Esophagus (tissue), 2 donors: ENCODE data around the gene FGFR3. TPM values are rescaled to one million over a fixed set of nuclear protein-coding genes. Genes with fewer than 3 reads are reported as not detected.
A peak's percentile ranks its signal among the peaks of the same experiment; 100 is the strongest.

Source experiments
- H3K27ac ChIP-seq, 2 donors: one replicate each; pipeline ENCODE4 v1.5.1; 2013; ENCODE audit warnings: low read depth in 2 of 2, mild to moderate bottlenecking in 2 of 2, inconsistent platforms in 1 of 2, low read length in 1 of 2, moderate library complexity in 1 of 2
- H3K27me3 ChIP-seq, 2 donors: one replicate each; pipeline ENCODE4 v1.6.1; 2013; ENCODE audit warnings: low read length in 2 of 2, control low read depth in 1 of 2, mild to moderate bottlenecking in 1 of 2; ENCODE audit not compliant: insufficient read depth in 2 of 2, control insufficient read depth in 1 of 2
- H3K36me3 ChIP-seq, 2 donors: one replicate each; pipeline ENCODE4 v1.6.1; 2013; ENCODE audit warnings: low read length in 1 of 2; ENCODE audit not compliant: control insufficient read depth in 2 of 2, insufficient read depth in 2 of 2
- H3K4me1 ChIP-seq, 2 donors: one replicate each; pipeline ENCODE4 v1.6.1; 2013; ENCODE audit warnings: low read length in 1 of 2; ENCODE audit not compliant: control insufficient read depth in 2 of 2, insufficient read depth in 2 of 2
- H3K4me3 ChIP-seq, 2 donors: one replicate each; pipeline ENCODE4 v1.5.1; 2013; ENCODE audit warnings: low read length in 2 of 2, mild to moderate bottlenecking in 2 of 2, low read depth in 1 of 2, moderate library complexity in 1 of 2
- H3K9me3 ChIP-seq, 2 donors: one replicate each; pipeline ENCODE4 v1.6.1; 2013; ENCODE audit warnings: mild to moderate bottlenecking in 2 of 2, low read depth in 1 of 2, low read length in 1 of 2, moderate library complexity in 1 of 2; ENCODE audit not compliant: control insufficient read depth in 2 of 2, insufficient read depth in 1 of 2
- WGBS, 2 donors: extraction: QIAGEN DNeasy Blood & Tissue Kit; methylation state at CpG; one replicate each; pipeline ENCODE4 v1.1.7; 2013; 5-methylcytosine and 5-hydroxymethylcytosine counted together
- polyA plus RNA-seq, 2 donors: library from polyadenylated mRNA; stranded (reverse); fragments of 200-250 nt; gene quantifications; one replicate each; pipeline ENCODE4 v1.2.3, GENCODE V29; 2013
- donor health status: healthy with polysubstance abuse.
- donor health status: Bipolar disorder and iron deficiency.

Gene FGFR3
- polyA plus RNA-seq, 2 donors, result 97.6 to 121 TPM

GRCh38 chr4:1748465-1748995, 44.6 kb upstream of the FGFR3 start:
- H3K4me3 ChIP-seq, result no peak overlapping the region
- H3K36me3 ChIP-seq, result peaks cover 0 to 7% of the 10 kb centered on the region in 2 donors
- H3K27ac ChIP-seq, result no peak overlapping the region
- peaks cover 6 to 30% of the 10 kb centered on the region in 2 donors for H3K4me1 ChIP-seq
- H3K9me3 ChIP-seq, result no peaks in the 10 kb centered on the region
- WGBS, 2 donors, result 3 to 4% methylated on average over 20 to 29 of the region's 29 CpGs
- H3K27me3 ChIP-seq, result no peaks in the 10 kb centered on the region

GRCh38 chr4:1749370-1749769, 43.7 kb upstream of the FGFR3 start:
- H3K4me1 ChIP-seq, result peaks cover 9 to 37% of the 10 kb centered on the region in 2 donors
- WGBS, 2 donors, result 60 to 69% methylated on average over 3 of the region's 3 CpGs
- no peaks in the 10 kb centered on the region for H3K27me3 ChIP-seq
- H3K27ac ChIP-seq, result no peak overlapping the region
- H3K9me3 ChIP-seq, result no peaks in the 10 kb centered on the region
- no peak overlapping the region for H3K4me3 ChIP-seq
- H3K36me3 ChIP-seq, result peaks cover 0 to 1% of the 10 kb centered on the region in 2 donors

GRCh38 chr4:1749826-1750225, 43.3 kb upstream of the FGFR3 start:
- H3K36me3 ChIP-seq, result no peaks in the 10 kb centered on the region
- H3K9me3 ChIP-seq, result no peaks in the 10 kb centered on the region
- peaks cover 12 to 36% of the 10 kb centered on the region in 2 donors for H3K4me1 ChIP-seq
- 75% methylated on average over 14 of the region's 14 CpGs for WGBS, 2 donors
- no peaks in the 10 kb centered on the region for H3K27me3 ChIP-seq
- no peak overlapping the region for H3K4me3 ChIP-seq
- no peak overlapping the region for H3K27ac ChIP-seq

GRCh38 chr4:1750381-1751154, 42.5 kb upstream of the FGFR3 start:
- Histone ChIP-seq H3K27me3 (no peaks in the 10 kb centered on the region), H3K27ac (peak overlapping the region in 1 of 2 donors; percentile 95), H3K4me3 (no peak overlapping the region), H3K36me3 (no peaks in the 10 kb centered on the region), H3K4me1 (peaks cover 17 to 42% of the 10 kb centered on the region in 2 donors), H3K9me3 (no peaks in the 10 kb centered on the region)
- 76 to 79% methylated on average over 18 of the region's 18 CpGs for WGBS, 2 donors

- Histone ChIP-seq H3K27me3 (no peaks in the 10 kb centered on the region), H3K9me3 (no peaks in the 10 kb centered on the region), H3K36me3 (no peaks in the 10 kb centered on the region), H3K4me3 (no peak overlapping the region), H3K27ac (peak overlapping the region; percentile 72 to 95), H3K4me1 (peaks cover 19 to 47% of the 10 kb centered on the region in 2 donors)
- 70 to 75% methylated on average over 31 of the region's 31 CpGs for WGBS, 2 donors
These were observed 41.8 kb upstream of the FGFR3 start for GRCh38 chr4:1751155-1751918.

- Histone ChIP-seq H3K27me3 (no peaks in the 10 kb centered on the region), H3K4me1 (peaks cover 22 to 47% of the 10 kb centered on the region in 2 donors), H3K9me3 (no peaks in the 10 kb centered on the region), H3K27ac (peak overlapping the region; percentile 72 to 95), H3K36me3 (no peaks in the 10 kb centered on the region), H3K4me3 (no peak overlapping the region)
- 50 to 53% methylated on average over 8 of the region's 8 CpGs for WGBS, 2 donors
These were observed 41.2 kb upstream of the FGFR3 start for GRCh38 chr4:1751919-1752283.

GRCh38 chr4:1752284-1753041, 40.6 kb upstream of the FGFR3 start:
- H3K9me3 ChIP-seq, result no peaks in the 10 kb centered on the region
- no peak overlapping the region for H3K4me3 ChIP-seq
- H3K4me1 ChIP-seq, result peaks cover 22 to 50% of the 10 kb centered on the region in 2 donors
- H3K27me3 ChIP-seq, result no peaks in the 10 kb centered on the region
- H3K36me3 ChIP-seq, result no peaks in the 10 kb centered on the region
- peak overlapping the region; percentile 72 to 95 for H3K27ac ChIP-seq
- 26 to 35% methylated on average over 32 to 35 of the region's 35 CpGs for WGBS, 2 donors

- WGBS, 2 donors, result 65 to 73% methylated on average over 10 of the region's 10 CpGs
- Histone ChIP-seq H3K4me3 (no peak overlapping the region), H3K27ac (peak overlapping the region; percentile 72 to 95), H3K27me3 (no peaks in the 10 kb centered on the region), H3K4me1 (peaks cover 22 to 55% of the 10 kb centered on the region in 2 donors), H3K9me3 (no peaks in the 10 kb centered on the region), H3K36me3 (no peaks in the 10 kb centered on the region)
These were observed 39.8 kb upstream of the FGFR3 start for GRCh38 chr4:1753294-1753696.

- Histone ChIP-seq H3K36me3 (no peaks in the 10 kb centered on the region), H3K4me1 (peaks cover 22 to 57% of the 10 kb centered on the region in 2 donors), H3K9me3 (no peaks in the 10 kb centered on the region), H3K27me3 (no peaks in the 10 kb centered on the region), H3K27ac (peak overlapping the region; percentile 72 to 95), H3K4me3 (no peak overlapping the region)
- 69 to 71% methylated on average over 15 of the region's 15 CpGs for WGBS, 2 donors
These were observed 39.3 kb upstream of the FGFR3 start for GRCh38 chr4:1753697-1754311.
